Kasumi-1 (cell line): Measurements from ENCODE around the gene ABCF2.

ENCODE experiments used
- DNase-seq, 2 experiments: peaks; one replicate each; lab custom pipeline; 2025; lab: John Stamatoyannopoulos, UW

The ABCF2 gene

DNA sequence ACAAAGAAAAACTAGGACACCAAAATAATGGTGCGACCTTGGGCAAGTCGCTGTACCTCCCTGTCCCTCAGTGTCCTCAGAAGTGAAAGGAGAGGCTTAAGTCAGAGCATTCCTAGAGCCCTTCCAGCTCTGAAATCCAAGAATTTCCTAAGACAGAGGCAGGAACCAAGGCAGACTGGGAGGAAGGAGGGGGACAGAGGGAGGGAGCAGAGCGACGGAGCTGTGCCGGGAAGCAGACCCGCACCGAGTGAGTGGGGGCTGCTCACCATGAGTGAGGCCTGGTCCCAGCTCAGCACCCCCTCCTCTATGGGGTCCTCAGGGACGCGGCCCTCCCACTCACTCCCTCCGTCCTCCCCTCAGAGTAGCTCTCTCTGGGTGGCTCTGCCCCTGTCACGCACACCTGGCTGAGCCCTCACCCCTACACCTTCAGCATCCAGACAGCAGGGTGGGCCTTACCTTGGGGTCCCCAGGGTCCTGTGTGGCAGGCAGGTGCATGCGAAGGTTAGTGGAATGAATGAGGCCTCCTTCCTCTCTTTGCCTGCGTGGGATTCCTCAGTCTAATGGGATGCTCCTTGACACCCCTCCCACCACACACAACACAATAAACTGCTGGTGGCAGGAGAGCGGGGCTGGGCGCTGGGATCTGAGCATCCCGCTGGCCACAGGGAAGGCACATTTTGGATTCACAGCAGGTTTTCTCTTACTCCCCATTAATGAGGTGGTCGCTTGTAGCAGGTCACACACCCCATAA is 26.1 kb upstream of the ABCF2 start:
- DNase-seq = no peak

DNA sequence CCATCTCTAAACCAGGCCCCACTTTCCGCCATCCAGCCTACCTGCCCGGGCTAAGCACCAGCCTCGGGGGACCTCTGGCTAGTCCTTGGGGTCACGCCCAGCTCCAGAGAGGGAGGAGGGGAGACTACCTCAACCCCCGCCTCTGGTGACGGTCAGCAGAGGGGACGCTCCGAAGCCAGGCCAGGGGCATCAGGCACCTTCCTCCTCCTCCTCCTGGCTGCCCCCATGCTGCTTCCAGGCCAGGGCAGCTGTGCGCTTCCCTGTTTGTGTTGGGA is 25.5 kb upstream of the ABCF2 start:
- no peak for DNase-seq

DNA sequence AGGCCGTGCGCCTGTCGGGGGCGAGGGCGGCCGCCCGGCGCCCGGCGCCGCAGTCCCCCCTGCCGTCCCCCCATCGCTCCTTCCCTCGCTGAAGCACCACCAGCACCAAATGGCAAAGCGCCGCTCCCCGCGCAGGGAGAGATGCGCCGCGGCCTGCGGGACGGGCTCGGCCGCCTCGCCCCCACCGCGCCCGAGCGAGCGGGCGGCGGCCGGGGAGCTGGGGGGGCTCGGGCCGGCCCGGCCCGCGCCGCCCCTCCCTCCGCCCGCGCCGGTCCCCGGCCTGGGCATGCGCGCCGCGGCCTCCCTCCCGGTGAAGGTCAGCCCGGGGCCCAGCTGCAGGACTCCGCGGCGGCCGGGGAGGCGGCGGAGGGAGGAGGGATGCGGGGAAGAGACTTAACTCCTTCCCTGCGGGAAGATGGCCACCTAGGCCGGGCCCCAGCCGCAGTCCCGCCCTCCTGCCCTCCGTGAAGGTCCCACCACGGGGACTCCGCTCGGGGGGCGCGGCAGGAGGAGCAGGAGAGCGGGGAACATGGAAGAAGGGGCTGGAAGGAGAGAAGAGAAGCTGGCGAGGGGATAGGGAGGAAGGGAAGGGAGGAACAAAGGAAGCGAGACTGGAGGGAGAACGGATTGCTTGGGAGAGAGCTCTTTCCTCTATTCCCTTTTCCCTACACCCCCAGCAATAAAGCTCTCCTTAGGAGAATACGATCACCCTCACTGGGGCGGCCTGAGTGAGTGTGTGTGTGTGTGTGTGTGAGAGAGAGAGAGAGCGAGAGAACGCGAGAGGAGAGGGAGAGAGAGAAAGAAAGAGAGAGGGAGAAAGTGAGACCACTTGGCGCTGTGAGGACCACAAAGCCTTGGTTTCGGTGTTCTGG is 24.9 kb upstream of the ABCF2 start:
- DNase-seq = no peak

DNA sequence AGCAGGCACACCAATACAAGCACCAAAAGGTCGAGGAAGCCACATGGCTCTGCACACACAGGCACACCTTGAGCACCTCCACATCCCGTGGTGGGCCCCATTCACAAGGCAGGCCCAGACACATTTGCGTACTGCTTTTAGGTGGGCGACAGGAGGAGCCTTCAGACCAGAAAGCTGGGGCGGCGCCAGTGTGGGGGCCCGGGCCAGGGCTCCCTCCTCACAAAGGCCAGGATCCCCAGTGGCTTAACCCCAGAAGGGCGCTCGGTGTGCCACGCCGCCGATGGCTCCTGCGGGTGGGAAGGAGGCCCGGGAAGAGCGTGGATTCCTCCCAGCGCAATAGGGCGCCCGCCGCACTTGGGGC is 24.3 kb upstream of the ABCF2 start:
- DNase-seq = no peak

DNA sequence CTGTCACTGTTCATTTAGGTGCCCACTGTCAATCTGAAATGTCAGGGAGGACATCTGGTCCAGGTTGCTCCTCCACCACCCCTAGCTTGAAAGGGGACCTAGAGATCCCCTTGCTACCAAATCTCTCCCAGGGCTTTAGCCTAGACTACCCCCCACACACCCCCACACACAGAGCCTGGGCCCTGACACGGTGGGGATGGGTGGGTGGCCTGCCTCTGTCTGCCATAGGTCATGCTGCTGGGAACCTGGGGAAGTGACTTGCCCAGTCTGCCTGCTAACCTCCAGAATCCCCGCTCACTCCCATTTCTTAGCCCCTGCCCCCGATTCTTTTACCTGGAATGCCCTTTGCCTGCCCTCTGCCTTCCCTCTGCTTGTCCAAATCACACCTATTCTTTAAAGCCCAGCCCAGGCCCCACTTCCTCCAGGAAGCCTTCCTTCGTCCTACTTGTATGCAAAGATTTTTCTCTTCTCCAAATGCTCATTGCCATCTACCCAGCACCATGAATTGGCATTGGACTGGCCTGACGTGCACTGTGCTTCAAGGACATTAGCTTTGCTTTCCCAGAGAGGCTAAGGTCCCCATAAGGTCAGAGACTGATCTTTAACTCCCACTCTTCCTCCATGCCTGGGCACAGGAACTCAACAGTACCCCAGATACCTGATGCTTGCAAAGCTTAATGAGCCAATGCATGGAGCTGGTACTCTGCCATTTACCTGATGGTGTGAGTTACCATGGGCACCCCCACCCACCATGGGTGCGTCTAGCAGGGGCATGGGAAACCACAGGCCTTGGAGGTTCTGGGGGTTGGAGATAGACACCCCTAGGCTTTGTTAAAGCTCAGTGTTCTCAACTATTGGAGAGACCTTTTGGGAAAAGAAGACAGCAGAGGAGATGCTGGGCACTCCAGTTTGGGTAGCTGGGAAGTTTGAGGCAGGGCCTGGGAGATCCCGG is 23.5 kb upstream of the ABCF2 start:
- DNase-seq = no peak

DNA sequence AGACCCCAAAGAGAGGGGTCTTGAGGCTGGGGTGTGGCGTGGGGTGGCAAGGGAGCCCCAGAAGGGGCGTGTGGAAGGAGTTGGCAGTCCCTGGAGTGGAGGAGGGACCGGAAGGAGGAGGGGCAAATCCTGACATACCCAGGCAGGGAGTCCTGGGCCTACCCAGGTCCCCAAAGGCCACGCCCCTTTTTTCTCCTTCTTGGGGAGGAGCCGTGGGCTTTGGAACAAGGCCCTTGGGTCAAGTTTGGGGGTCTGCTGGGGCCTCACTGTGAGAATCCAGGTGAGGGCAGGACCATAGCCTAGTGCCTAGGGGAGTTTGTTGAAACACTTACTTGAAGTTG is 22.7 kb upstream of the ABCF2 start:
- no peak for DNase-seq

DNA sequence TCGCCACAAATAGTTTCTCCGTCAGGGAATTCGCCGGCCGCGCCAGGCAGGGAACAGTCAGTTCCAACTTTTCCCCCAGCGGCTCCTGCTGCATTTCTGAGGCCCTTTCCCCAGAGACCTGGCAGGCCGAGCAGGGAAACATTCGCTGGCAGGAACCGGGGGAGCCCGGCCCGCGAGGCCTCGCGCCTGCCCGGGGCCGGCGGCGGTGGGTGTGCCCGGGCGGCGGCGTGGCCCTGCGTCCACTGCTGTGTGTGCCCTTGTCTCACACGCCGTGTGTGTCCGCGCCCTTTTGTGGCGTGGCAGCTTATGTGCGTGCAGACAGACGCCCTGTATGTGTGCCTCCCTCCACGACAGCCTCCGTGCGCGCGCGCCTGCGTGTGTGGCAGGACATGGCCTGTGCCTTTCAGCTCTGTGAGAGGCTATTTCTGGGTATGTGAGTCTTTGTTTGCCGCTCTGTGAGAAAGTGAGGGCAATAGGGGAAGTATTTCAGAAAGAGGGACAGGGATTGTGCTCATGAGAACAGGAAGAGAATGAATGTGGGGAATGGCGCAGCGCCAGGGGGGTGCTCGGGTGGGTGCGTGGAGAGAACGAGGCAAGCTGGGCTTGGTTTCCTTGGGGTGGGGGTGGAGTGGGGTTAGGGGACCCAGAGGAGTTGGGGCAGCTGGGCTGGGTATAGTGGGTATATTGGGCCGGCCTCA is 22.2 kb upstream of the ABCF2 start:
- peak; percentile 60 to 67 for DNase-seq

DNA sequence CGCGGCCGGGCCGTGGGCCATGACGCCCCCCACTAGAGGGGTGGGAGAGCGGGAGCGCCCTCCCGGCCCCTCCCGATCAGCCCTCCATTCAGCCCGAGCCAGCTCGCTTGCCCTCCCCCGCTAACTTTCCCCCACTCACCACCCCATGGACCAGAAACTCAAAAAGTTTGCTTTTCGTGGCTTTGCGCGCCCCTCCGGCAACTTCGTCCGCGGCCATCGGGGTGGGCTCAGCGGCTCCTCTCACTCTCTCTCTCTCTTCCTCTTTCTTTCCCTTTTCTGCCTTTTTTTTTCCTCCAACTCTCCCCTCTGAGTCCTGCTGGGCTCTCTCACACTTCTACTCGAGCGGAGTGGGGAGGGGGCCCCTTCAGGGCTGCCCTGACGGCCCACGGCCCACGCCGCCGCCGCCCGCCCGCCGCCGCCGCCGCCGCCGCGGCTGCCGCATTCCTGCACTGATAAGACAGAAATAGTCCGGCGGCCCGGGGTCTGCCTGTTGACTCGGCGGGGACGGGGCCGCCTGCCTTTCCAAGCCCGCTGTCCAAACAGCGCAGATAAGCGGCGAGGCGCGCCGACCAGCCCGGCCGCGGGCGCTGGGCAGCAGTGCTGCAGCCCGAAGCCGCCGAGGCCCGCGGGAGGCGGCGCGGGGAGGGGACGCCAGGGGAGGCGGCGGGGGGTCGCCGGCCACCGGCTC is 21.5 kb upstream of the ABCF2 start, which contains the start of gene SMARCD3:
TSS of gene SMARCD3 (minus strand) at position 349 of the 688 bp plus-strand sequence. CDS start at position 217, 132 bp downstream.
- DNase-seq = no peak

DNA sequence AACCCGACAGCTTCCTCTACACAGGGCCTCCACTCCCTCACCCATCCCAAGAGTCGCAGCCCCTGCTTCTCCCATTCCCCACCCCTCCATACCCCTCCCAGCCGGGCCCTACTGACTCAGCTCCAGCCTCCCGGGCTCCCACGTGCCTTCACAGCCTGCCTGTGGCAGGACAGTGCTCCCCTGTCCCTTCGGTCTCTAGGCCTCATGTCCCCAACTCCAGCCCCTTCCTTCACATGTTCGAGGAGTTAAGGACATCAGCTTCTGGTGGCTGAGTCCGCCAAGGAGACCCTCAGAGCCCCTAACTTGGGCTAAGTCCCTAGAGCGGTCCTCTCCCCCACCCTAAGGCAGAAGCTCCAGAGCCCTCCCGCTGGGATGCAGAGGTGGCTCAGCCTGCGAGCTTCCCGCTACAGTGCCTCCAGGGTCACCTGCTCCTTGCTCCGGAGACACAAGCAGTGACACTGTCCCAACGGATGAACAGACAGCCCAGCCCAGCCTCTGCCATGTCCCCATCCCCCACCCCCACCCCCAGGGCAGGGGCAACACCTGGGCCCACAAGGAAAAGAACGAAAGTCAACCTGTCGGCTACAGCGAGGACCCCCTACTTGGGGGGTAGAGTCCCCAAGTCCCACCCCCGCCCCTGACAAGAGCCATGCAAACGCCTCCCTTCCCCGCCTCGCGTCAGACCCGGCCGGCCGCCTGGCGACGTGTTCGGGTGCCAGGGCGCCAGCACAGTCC is 20.8 kb upstream of the ABCF2 start:
- no peak for DNase-seq

DNA sequence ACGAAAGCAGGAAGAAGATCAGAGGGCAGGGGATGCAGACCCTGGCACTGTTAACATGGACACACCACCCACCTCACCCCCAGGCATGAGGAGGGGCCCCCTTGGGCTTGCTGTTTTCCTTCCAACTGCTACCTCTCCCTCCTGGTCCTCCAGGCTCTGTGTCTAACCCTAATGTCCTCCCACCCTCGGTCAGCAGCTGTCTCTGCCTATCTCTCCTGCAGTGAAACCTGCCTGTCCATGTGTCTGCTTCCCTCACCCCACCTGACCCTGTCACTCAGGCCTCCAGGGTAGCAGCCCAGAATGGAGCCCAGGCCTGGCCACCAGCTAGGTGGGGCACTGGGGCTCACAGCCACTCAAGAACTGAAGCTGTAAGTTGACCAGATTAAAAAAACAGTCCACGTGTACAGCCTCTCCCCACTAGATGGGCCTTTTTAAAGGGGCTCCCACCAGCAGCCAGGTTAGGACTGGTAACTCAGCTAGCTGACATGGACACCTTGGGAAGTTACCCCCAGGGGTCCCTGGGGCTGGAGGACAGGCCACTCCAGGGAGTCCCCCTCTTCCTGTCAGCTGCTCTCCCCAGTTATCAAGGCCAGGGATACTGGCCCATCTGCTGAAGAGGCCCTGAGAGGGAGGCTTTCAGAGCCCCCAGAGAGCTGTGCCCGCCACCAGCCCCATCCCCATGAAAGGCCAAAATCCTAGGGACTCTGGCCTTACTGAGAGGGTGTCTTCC is 20.0 kb upstream of the ABCF2 start:
- no peak for DNase-seq

DNA sequence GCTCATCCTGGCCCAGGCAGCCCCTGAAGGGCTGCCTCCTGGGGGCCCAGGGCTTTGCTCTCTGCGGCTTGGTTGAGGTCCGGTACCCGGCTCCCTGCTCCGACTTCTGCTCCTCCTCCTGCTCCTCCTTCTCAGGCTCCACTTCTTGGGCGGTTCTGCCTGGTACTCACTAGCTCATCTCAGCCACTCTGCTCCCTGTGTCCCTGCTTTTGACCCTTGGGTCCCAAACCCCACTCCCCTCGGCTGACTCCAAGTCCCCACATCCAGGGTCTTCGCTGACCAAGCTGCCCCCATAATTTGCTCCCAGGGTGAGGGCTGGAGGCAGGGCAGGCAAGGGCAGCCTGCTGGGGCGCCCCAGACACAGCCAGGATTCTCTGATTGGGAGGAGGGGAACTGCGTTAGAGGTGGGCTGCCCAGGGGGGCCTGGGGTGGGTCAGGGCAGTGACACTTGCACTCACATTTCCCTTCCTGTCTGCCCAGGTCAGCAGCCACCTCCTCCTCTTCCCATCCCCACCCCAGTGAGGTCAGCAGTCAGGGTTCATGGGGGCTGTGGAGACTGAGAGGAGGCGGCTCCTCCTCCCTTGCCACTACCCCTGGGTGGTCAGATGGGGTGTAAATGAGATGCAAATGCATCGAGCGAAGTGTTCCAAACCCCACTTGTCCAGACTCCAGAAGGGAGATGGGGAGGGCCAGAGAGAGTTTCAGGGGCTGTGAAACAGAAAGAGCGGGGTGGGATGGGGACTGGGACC is 19.3 kb upstream of the ABCF2 start:
- no peak for DNase-seq

DNA sequence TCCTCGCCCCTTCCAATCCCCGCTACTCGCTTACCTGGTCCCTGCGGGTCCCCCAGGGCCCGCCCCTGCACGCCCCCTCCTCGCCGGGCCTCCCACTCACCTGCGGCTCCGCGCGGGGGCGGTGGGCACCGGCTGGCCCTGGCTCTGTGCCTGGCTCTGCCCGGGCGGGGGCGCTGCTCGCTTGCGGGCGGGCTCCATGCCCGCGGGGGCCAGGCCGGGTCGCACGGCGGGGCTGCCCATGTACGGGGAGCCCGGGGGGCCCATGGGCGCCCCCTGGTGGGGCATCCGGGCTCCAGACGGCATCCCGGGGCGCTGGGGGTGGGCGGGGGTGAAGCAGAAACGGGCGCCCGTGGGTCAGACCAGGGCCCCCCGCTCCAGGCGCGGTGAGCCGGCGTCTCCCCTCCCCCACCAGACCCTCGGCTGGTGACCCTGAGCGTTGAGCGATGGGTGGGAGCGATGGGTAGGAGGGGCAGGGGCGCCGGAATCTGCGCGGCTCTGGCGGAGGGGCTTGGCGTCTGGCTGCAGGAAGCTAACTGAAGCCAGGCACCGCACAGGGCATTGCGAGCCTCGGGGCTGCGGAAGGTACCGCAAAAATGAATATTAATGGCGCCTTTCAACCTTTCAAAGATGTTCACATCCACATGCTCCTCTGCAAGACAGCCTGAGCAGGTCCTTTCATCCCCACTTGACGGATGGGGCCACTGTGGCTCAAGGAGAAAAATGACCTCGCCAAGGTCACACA is 18.5 kb upstream of the ABCF2 start:
- no peak for DNase-seq

DNA sequence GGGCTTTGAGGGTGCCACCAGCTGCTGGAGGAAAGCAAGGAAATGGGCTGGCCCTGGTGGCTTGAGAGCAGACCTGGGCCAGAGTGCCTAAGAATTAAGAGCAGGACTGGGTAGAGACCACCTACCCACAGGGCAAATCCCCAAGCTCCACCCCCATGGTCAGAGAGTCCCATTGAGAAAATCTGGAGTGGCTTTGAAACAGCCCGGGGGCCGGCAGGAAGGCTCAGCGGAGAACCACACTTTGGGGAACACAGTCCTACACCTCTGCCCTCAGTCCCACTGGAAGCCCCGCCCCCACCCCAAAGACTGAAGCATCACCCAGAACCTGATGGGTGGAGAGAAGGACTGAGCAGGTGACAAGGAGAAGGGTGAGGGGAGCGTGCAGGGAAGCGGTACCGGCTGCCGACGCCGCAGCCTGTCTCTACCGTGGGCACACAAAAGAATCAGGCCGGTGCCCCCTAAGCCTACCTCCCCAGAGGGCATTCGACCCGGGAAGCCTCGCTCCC is 17.9 kb upstream of the ABCF2 start:
- no peak for DNase-seq

DNA sequence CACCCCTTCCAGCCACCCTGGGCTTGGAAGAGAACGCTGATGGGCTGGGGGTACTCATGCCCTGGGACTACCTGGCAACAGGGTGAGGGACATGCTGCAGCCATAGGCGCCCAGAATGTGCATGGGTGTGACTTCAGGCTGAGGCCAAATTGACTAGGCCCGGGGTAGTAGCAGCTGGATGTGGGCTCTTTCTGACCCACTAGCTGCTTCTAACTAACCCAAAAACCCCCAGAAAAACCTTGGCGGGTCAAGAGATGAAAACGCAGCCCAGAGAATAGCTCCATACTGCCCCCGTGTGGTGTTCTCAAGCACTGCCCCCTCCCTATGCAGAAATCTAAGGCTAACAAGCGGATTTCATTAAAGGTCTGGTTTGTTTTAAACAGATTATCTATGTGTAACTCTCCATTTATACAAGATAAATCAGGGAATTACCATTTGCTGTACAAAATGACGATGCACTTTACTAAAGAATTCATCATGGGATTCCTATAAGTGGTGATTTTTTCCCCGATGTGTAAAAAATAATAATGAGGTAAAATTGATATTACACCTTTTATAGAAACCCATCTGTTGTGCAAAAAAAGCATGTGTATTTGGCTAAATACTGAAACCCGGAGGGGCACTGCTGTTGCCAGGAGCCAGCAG is 17.3 kb upstream of the ABCF2 start:
- DNase-seq = peak; percentile 58 to 65

DNA sequence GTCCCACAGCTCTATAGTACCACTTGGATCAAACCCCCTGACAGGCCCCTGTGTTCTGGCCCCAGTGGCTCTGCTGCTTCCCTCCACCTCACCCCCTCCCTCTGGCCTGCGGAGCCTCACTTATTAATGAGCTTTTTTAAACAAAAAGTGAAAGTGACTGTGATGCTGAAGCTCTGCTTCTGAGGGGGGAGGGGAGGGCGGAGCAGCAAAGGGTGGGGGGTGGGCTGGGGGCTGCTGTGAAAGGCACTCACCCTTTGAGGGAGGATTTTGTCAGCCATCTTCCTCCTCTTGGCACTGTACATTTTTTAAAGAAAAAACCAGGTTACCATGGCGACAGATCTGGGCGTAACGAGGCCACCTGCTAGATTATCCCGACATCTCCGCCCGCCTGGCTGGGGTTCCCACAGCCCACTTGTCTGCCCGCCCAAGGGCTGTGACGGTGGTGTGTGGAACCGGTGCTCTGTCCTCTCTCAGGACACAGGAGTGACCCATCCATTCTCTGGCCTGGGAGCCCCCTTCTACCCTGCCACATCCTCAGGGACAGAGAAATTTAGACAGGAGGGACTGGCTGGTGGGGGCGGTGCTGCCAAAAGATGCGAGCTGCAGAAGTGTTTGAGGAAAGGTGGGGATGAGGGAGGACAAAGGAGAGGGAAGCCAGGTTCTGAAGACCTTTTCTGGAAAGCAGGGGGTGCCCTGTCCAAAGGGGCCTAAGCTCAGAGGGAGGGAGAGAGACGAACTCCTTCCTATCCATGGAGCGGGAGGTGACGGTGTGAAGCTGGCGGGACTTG is 16.6 kb upstream of the ABCF2 start:
- DNase-seq = no peak

DNA sequence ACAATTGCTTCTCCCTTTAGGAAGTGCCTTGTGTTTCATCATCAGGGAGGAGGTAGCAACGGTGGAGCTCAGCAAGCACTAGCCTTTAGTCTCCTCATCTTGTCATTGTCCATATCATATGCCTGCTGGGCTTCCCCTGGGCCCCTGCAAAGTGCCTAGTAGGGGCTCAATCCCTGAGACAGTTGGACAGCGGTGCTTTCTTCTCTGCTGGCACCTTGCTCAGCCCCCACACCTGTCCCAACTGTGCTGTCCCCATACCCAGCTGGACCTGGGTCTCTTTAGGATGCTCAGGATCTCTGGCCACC is 16.0 kb upstream of the ABCF2 start:
- DNase-seq = no peak
